Measurements from ENCODE around the gene AHRR.

AHRR gene

GRCh38 chr5:421287-421880 lies 99.9 kb downstream of the AHRR start:
- in situ Hi-C loops (cut with MboI; ENCODE audit: low sequenced_read_pairs): no loop called here
- H3K36me3 ChIP-seq (replicated peaks): no peaks in the 10 kb centered on the region
- no peak for DNase-seq (ENCODE audit: low spot score in 2 of 2)
- no peaks in the 10 kb centered on the region for H3K4me1 ChIP-seq
- no peaks in the 10 kb centered on the region for H3K27me3 ChIP-seq (ENCODE audit: low read depth)
- H3K9me3 ChIP-seq: no peaks in the 10 kb centered on the region
- H3K4me3 ChIP-seq: no peak overlapping the region

GRCh38 chr5:421901-422300 lies 100.4 kb downstream of the AHRR start:
- no peaks in the 10 kb centered on the region for H3K27me3 ChIP-seq (ENCODE audit: low read depth)
- no peak for DNase-seq (ENCODE audit: low spot score in 2 of 2)
- H3K36me3 ChIP-seq (replicated peaks): no peaks in the 10 kb centered on the region
- no peaks in the 10 kb centered on the region for H3K9me3 ChIP-seq
- in situ Hi-C loops (cut with MboI; ENCODE audit: low sequenced_read_pairs): no loop called here
- no peak overlapping the region for H3K4me3 ChIP-seq
- no peaks in the 10 kb centered on the region for H3K4me1 ChIP-seq

GRCh38 chr5:422323-423232 lies 101.1 kb downstream of the AHRR start:
- H3K36me3 ChIP-seq (replicated peaks): no peaks in the 10 kb centered on the region
- no peaks in the 10 kb centered on the region for H3K9me3 ChIP-seq
- H3K27me3 ChIP-seq (ENCODE audit: low read depth): no peaks in the 10 kb centered on the region
- no peaks in the 10 kb centered on the region for H3K4me1 ChIP-seq
- H3K4me3 ChIP-seq: no peak overlapping the region
- DNase-seq (ENCODE audit: low spot score in 2 of 2): no peak
- in situ Hi-C loops (cut with MboI; ENCODE audit: low sequenced_read_pairs): no loop called here

GRCh38 chr5:423233-423565 lies 101.7 kb downstream of the AHRR start:
- Histone ChIP-seq H3K36me3 (replicated peaks) (no peaks in the 10 kb centered on the region), H3K27me3 (ENCODE audit: low read depth) (no peaks in the 10 kb centered on the region), H3K4me3 (no peak overlapping the region), H3K9me3 (no peaks in the 10 kb centered on the region), H3K4me1 (no peaks in the 10 kb centered on the region)
- DNase-seq (ENCODE audit: low spot score in 2 of 2): no peak
- in situ Hi-C loops (cut with MboI; ENCODE audit: low sequenced_read_pairs): no loop called here

GRCh38 chr5:423626-424261 lies 102.2 kb downstream of the AHRR start:
- H3K27me3 ChIP-seq (ENCODE audit: low read depth): no peaks in the 10 kb centered on the region
- no peak for DNase-seq (ENCODE audit: low spot score in 2 of 2)
- in situ Hi-C loops (cut with MboI; ENCODE audit: low sequenced_read_pairs): no loop called here

GRCh38 chr5:424301-425110 lies 103.0 kb downstream of the AHRR start:
- Histone ChIP-seq H3K9me3 (no peaks in the 10 kb centered on the region), H3K4me1 (no peaks in the 10 kb centered on the region), H3K27me3 (ENCODE audit: low read depth) (no peaks in the 10 kb centered on the region), H3K4me3 (no peak overlapping the region), H3K36me3 (replicated peaks) (no peaks in the 10 kb centered on the region; the same call in 1 of the 2 replicates)
- in situ Hi-C loops (cut with MboI; ENCODE audit: low sequenced_read_pairs): no loop called here
- no peak for DNase-seq (ENCODE audit: low spot score in 2 of 2)

More at GRCh38 chr5:423626-424261, 102.2 kb downstream of the AHRR start:
- Histone ChIP-seq H3K36me3 (replicated peaks) (no peaks in the 10 kb centered on the region; the same call in 1 of the 2 replicates), H3K4me1 (no peaks in the 10 kb centered on the region), H3K4me3 (no peak overlapping the region), H3K9me3 (no peaks in the 10 kb centered on the region)

GRCh38 chr5:425714-426113 lies 104.2 kb downstream of the AHRR start:
- no peaks in the 10 kb centered on the region for H3K9me3 ChIP-seq
- no peaks in the 10 kb centered on the region for H3K4me1 ChIP-seq
- in situ Hi-C loops (cut with MboI; ENCODE audit: low sequenced_read_pairs): no loop called here
- no peak overlapping the region for H3K4me3 ChIP-seq
- H3K27me3 ChIP-seq (ENCODE audit: low read depth): no peaks in the 10 kb centered on the region
- H3K36me3 ChIP-seq (replicated peaks): no peaks in the 10 kb centered on the region; the same call in 1 of the 2 replicates
- no peak for DNase-seq (ENCODE audit: low spot score in 2 of 2)

- Histone ChIP-seq H3K4me1 (no peaks in the 10 kb centered on the region), H3K9me3 (no peaks in the 10 kb centered on the region), H3K27me3 (ENCODE audit: low read depth) (no peaks in the 10 kb centered on the region), H3K36me3 (replicated peaks) (no peaks in the 10 kb centered on the region; the same call in 1 of the 2 replicates), H3K4me3 (no peak overlapping the region)
- no peak for DNase-seq (ENCODE audit: low spot score in 2 of 2)
- in situ Hi-C loops (cut with MboI; ENCODE audit: low sequenced_read_pairs): no loop called here
Observed at GRCh38 chr5:426392-426976, 105.0 kb downstream of the AHRR start.

- H3K9me3 ChIP-seq: no peaks in the 10 kb centered on the region
- in situ Hi-C loops (cut with MboI; ENCODE audit: low sequenced_read_pairs): no loop called here
- H3K4me1 ChIP-seq: no peaks in the 10 kb centered on the region
- H3K4me3 ChIP-seq: no peak overlapping the region
- no peaks in the 10 kb centered on the region for H3K27me3 ChIP-seq (ENCODE audit: low read depth)
- H3K36me3 ChIP-seq (replicated peaks): no peaks in the 10 kb centered on the region; the same call in 1 of the 2 replicates
- DNase-seq (ENCODE audit: low spot score in 2 of 2): no peak
Observed at GRCh38 chr5:427415-428087, 106.0 kb downstream of the AHRR start.

- Histone ChIP-seq H3K4me3 (no peak overlapping the region), H3K36me3 (replicated peaks) (no peaks in the 10 kb centered on the region; the same call in 1 of the 2 replicates), H3K9me3 (no peaks in the 10 kb centered on the region), H3K4me1 (no peaks in the 10 kb centered on the region), H3K27me3 (ENCODE audit: low read depth) (no peaks in the 10 kb centered on the region)
- in situ Hi-C loops (cut with MboI; ENCODE audit: low sequenced_read_pairs): no loop called here
- DNase-seq (ENCODE audit: low spot score in 2 of 2): no peak
Observed at GRCh38 chr5:428219-428618, 106.7 kb downstream of the AHRR start.

GRCh38 chr5:428754-429452 lies 107.4 kb downstream of the AHRR start:
- H3K27me3 ChIP-seq (ENCODE audit: low read depth): no peaks in the 10 kb centered on the region
- no peak overlapping the region for H3K4me3 ChIP-seq
- in situ Hi-C loops (cut with MboI; ENCODE audit: low sequenced_read_pairs): no loop called here
- no peaks in the 10 kb centered on the region for H3K4me1 ChIP-seq
- DNase-seq (ENCODE audit: low spot score in 2 of 2): no peak
- no peaks in the 10 kb centered on the region for H3K9me3 ChIP-seq
- H3K36me3 ChIP-seq (replicated peaks): no peaks in the 10 kb centered on the region; the same call in 1 of the 2 replicates

GRCh38 chr5:429453-430188 lies 108.1 kb downstream of the AHRR start:
- no peak for DNase-seq (ENCODE audit: low spot score in 2 of 2)
- Histone ChIP-seq H3K4me1 (no peaks in the 10 kb centered on the region), H3K4me3 (no peak overlapping the region), H3K9me3 (no peaks in the 10 kb centered on the region), H3K27me3 (ENCODE audit: low read depth) (no peaks in the 10 kb centered on the region), H3K36me3 (replicated peaks) (no peaks in the 10 kb centered on the region; the same call in 1 of the 2 replicates)
- in situ Hi-C loops (cut with MboI; ENCODE audit: low sequenced_read_pairs): no loop called here

All from HAP-1 (cell line).